ENCODE measurements around the gene NDUFS7.

Gene NDUFS7

DNA sequence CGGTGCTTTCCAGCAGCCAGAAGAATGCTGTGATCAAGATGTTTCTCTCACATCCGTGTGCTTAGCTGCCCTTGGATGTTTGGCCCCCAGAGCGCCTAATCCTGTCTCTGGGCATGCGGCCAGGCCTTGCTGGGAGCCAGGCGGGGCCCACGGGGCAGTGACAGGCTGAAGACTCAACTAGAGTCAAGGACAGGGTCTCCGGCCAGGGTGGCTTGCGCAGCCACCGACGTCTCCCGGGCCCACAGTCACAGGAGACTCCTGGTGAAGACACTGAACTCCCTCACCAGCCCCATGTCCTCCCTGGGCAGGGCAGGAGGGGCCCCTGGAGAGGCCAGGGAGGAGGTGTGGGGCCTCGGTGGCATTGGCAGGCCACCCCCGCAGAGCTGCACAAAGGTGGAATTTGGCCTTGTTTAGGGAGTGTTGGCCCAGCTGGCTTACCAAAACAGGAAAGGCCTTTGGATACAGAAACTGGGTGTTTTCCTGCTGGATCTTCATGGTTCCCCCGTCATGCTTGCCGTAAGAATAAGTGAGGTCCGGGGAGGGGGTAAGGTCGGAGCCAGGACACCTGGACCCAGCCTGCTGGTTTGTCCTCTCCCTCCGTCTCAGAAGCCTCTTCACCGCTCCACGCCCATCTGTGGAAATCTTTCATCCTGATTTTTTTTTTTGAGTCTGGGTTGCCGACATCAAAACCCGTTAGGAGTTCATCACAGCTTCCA is 10.0 kb upstream of the NDUFS7 start:
- no peaks in the 10 kb centered on the region for H3K27me3 Mint-ChIP-seq (ENCODE audit: low read depth)
- H3K36me3 Mint-ChIP-seq (ENCODE audit: low read depth), result peaks cover 6% of the 10 kb centered on the region
- no peak overlapping the region for H3K4me3 Mint-ChIP-seq
- no peaks in the 10 kb centered on the region for H3K4me1 Mint-ChIP-seq (ENCODE audit: low read depth)
- no peak overlapping the region for H3K27ac Mint-ChIP-seq
- no peaks in the 10 kb centered on the region for H3K9me3 Mint-ChIP-seq

DNA sequence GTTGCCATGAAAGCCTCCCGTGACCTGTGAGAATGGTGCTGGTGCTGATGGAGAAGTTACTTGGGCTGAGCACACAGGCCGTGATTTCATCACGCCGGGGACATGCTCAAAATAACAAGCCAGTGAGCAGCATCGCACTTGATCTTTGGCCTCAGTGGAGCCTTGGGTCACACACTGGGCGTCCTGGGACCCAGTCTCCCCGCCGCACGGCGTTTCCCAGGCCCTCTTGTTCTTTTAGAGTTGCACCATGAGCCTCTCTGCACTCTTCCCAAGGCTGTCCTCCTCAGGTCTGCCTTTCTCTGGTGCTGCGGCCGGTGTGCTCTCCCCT is 9.5 kb upstream of the NDUFS7 start:
- no peaks in the 10 kb centered on the region for H3K4me1 Mint-ChIP-seq (ENCODE audit: low read depth)
- no peaks in the 10 kb centered on the region for H3K27me3 Mint-ChIP-seq (ENCODE audit: low read depth)
- no peak overlapping the region for H3K4me3 Mint-ChIP-seq
- H3K27ac Mint-ChIP-seq, result no peak overlapping the region
- peaks cover 6% of the 10 kb centered on the region for H3K36me3 Mint-ChIP-seq (ENCODE audit: low read depth)
- H3K9me3 Mint-ChIP-seq, result no peaks in the 10 kb centered on the region

GRCh38 chr19:1376415-1376805 is 7.3 kb upstream of the NDUFS7 start:
- Mint-ChIP-seq H3K4me1 (ENCODE audit: low read depth) (no peaks in the 10 kb centered on the region), H3K4me3 (no peak overlapping the region), H3K27me3 (ENCODE audit: low read depth) (no peaks in the 10 kb centered on the region), H3K9me3 (no peaks in the 10 kb centered on the region), H3K27ac (no peak overlapping the region), H3K36me3 (ENCODE audit: low read depth) (peaks cover 6% of the 10 kb centered on the region)

- no peak overlapping the region for H3K27ac Mint-ChIP-seq
- no peaks in the 10 kb centered on the region for H3K4me1 Mint-ChIP-seq (ENCODE audit: low read depth)
- H3K36me3 Mint-ChIP-seq (ENCODE audit: low read depth), result peaks cover 6% of the 10 kb centered on the region
- no peaks in the 10 kb centered on the region for H3K27me3 Mint-ChIP-seq (ENCODE audit: low read depth)
- no peak overlapping the region for H3K4me3 Mint-ChIP-seq
- no peaks in the 10 kb centered on the region for H3K9me3 Mint-ChIP-seq
Measured at GRCh38 chr19:1377176-1377964, 6.3 kb upstream of the NDUFS7 start.

GRCh38 chr19:1377965-1378785 is 5.5 kb upstream of the NDUFS7 start:
- Mint-ChIP-seq H3K27ac (no peak overlapping the region), H3K36me3 (ENCODE audit: low read depth) (peaks cover 6% of the 10 kb centered on the region), H3K9me3 (no peaks in the 10 kb centered on the region), H3K4me3 (no peak overlapping the region), H3K27me3 (ENCODE audit: low read depth) (peaks cover 5% of the 10 kb centered on the region), H3K4me1 (ENCODE audit: low read depth) (peaks cover 5% of the 10 kb centered on the region)

DNA sequence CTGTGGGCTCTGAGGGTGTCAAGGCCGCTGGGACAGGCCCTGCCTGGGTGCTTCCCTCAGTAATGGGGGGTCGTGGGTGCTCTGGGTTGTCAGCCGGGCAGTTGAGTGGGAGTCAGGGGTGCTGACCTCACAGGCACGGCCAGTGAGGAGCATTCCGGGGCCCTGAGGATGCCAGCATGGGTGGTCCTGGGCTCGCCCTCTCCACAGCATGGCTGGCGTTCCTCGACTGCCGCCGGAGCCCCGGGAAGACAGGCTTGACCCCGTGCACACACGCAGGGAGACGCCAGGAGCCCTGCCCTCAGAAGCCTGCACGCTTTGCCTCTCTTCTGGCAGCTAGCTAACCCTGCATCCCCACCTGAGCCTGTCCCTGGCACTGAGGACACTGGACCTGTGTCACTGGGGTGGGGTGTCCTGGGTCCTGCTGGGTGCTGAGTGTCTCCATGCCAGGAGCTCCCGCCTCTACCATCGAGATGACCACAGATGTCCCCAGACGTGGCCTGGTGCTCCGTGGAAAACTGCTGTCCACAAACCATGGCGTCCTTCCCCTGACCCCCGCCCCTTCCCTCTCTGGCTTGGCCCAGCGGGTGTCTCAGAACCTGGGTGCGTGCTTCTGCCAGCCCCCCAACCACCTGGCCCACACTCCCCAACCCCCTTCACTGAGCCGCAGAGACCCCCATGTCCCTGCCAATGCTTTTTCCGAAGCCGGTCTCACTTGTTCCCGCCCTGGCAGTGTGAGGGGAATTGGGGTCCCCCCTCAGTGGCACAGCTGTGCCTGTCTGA is 4.4 kb upstream of the NDUFS7 start:
- Mint-ChIP-seq H3K27ac (no peak overlapping the region), H3K4me3 (no peak overlapping the region), H3K9me3 (no peaks in the 10 kb centered on the region), H3K36me3 (ENCODE audit: low read depth) (peaks cover 10% of the 10 kb centered on the region), H3K4me1 (ENCODE audit: low read depth) (peaks cover 10% of the 10 kb centered on the region), H3K27me3 (ENCODE audit: low read depth) (peaks cover 10% of the 10 kb centered on the region)

DNA sequence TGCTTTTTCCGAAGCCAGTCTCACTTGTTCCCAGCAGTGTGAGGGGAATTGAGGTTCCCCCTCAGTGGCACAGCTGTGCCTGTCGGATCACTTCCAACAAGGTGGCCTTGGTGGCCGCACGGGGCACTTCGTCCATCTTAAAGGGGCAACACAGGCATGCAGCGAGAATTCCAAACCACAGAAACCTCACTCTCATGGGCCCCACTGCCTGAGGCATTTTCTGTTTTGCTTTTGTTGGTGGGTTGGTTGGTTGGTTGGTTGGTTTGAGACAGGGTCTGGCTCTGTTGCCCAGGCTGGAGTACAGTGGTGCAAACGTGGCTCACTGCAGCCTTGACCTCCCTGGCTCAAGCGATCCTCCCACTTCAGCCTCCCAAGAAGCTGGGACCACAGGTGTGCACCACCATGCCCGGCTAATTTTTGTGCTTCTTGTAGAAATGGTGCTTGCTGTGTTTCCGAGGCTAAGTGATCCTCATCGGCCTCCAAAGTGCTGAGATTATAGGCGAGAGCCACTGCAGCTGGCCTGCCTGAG is 3.7 kb upstream of the NDUFS7 start:
- H3K4me3 Mint-ChIP-seq, result no peak overlapping the region
- H3K36me3 Mint-ChIP-seq (ENCODE audit: low read depth), result peaks cover 8% of the 10 kb centered on the region
- no peaks in the 10 kb centered on the region for H3K9me3 Mint-ChIP-seq
- no peak overlapping the region for H3K27ac Mint-ChIP-seq
- H3K27me3 Mint-ChIP-seq (ENCODE audit: low read depth), result peaks cover 10% of the 10 kb centered on the region
- peaks cover 15% of the 10 kb centered on the region for H3K4me1 Mint-ChIP-seq (ENCODE audit: low read depth)

- H3K9me3 Mint-ChIP-seq, result no peaks in the 10 kb centered on the region
- no peak overlapping the region for H3K27ac Mint-ChIP-seq
Measured at GRCh38 chr19:1382250-1382649, 1.5 kb upstream of the NDUFS7 start.

DNA sequence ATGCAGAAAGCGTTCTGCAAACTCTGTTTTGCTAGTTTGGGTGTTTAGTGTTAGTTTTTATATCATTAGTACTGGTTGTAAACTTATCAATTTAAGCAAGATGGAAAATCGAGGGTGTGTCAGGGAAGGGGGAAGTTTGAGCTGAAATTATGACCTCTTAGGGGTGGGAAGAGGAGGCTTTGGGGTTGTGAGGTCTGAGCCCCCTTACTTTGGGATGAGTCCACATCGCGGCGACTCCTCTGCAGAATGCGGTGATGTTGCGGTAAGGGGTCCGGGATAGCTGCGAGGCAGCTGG is 743 bp upstream of the NDUFS7 start:
- Mint-ChIP-seq H3K9me3 (no peaks in the 10 kb centered on the region), H3K27me3 (ENCODE audit: low read depth) (peaks cover 10% of the 10 kb centered on the region), H3K4me3 (peak overlapping the region; percentile 87), H3K36me3 (ENCODE audit: low read depth) (peaks cover 6% of the 10 kb centered on the region), H3K4me1 (ENCODE audit: low read depth) (peaks cover 15% of the 10 kb centered on the region), H3K27ac (peak overlapping the region; percentile 99)

More at GRCh38 chr19:1382250-1382649, 1.5 kb upstream of the NDUFS7 start:
- H3K4me1 Mint-ChIP-seq (ENCODE audit: low read depth), result peaks cover 15% of the 10 kb centered on the region
- no peak overlapping the region for H3K4me3 Mint-ChIP-seq
- peaks cover 10% of the 10 kb centered on the region for H3K27me3 Mint-ChIP-seq (ENCODE audit: low read depth)
- H3K36me3 Mint-ChIP-seq (ENCODE audit: low read depth), result peaks cover 6% of the 10 kb centered on the region

DNA sequence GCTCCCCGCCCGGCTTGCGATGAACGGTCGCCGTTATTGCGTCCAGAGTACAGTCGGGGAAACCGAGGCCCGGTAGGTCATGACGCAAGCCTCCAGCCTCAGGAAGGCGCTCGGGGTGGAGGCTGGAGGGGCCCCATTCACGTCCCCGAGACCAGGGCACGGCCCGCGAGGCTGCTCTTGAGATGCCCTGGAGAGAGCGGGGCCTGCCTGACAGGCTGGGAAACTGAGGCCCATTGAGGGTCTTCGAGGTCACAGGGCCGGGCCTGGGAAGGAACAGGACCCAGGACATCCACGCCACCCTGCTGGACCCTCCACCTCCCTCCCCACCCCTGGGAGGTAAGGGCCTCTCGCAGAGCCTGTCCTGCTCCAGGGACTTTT is 367 bp downstream of the NDUFS7 start:
- H3K27ac Mint-ChIP-seq, result peak overlapping the region; percentile 64

GRCh38 chr19:1384478-1385110 is 887 bp downstream of the NDUFS7 start:
- H3K4me3 Mint-ChIP-seq, result peak overlapping the region; percentile 85
- peaks cover 15% of the 10 kb centered on the region for H3K4me1 Mint-ChIP-seq (ENCODE audit: low read depth)
- no peaks in the 10 kb centered on the region for H3K9me3 Mint-ChIP-seq
- peak overlapping the region; percentile 64 for H3K27ac Mint-ChIP-seq
- peaks cover 12% of the 10 kb centered on the region for H3K36me3 Mint-ChIP-seq (ENCODE audit: low read depth)
- H3K27me3 Mint-ChIP-seq (ENCODE audit: low read depth), result peaks cover 10% of the 10 kb centered on the region

More for the DNA sequence above, 367 bp downstream of the NDUFS7 start:
- no peaks in the 10 kb centered on the region for H3K9me3 Mint-ChIP-seq
- peaks cover 9% of the 10 kb centered on the region for H3K36me3 Mint-ChIP-seq (ENCODE audit: low read depth)
- peak overlapping the region; percentile 85 for H3K4me3 Mint-ChIP-seq
- H3K4me1 Mint-ChIP-seq (ENCODE audit: low read depth), result peaks cover 15% of the 10 kb centered on the region
- peaks cover 10% of the 10 kb centered on the region for H3K27me3 Mint-ChIP-seq (ENCODE audit: low read depth)

- H3K27ac Mint-ChIP-seq, result no peak overlapping the region
- H3K9me3 Mint-ChIP-seq, result no peaks in the 10 kb centered on the region
- H3K4me1 Mint-ChIP-seq (ENCODE audit: low read depth), result peaks cover 15% of the 10 kb centered on the region
- H3K27me3 Mint-ChIP-seq (ENCODE audit: low read depth), result peaks cover 10% of the 10 kb centered on the region
- no peak overlapping the region for H3K4me3 Mint-ChIP-seq
- H3K36me3 Mint-ChIP-seq (ENCODE audit: low read depth), result peaks cover 15% of the 10 kb centered on the region
Measured at GRCh38 chr19:1385816-1386215, 2.1 kb downstream of the NDUFS7 start.

- Mint-ChIP-seq H3K27me3 (ENCODE audit: low read depth) (peaks cover 10% of the 10 kb centered on the region), H3K9me3 (no peaks in the 10 kb centered on the region), H3K27ac (no peak overlapping the region), H3K4me3 (no peak overlapping the region), H3K36me3 (ENCODE audit: low read depth) (peaks cover 15% of the 10 kb centered on the region), H3K4me1 (ENCODE audit: low read depth) (peaks cover 15% of the 10 kb centered on the region)
Measured at GRCh38 chr19:1386945-1387683, 3.4 kb downstream of the NDUFS7 start.

Measured in T-helper 1 cell treated with Interleukin-12 subunit alpha and Interleukin-12 subunit beta and Interleukin-4 antibody, amounts not matched to agents 30 μg/mL and 1 μg/mL, for 36 hours (primary cell).